ENCODE measurements around the gene FBXL17. TPM values are rescaled to one million over a fixed set of nuclear protein-coding genes. Genes with fewer than 3 reads are reported as not detected.

Gene FBXL17
- total and polyA plus RNA-seq, 5 donors from 2014 or later = 3.8 to 27.7 (median 6.4) TPM

GRCh38 chr5:108371263-108371662, 10.6 kb downstream of the FBXL17 start:
- H3K27ac ChIP-seq (ENCODE audit: insufficient read depth, low read length, poor library complexity, severe bottlenecking) = no peak overlapping the region
- no peaks in the 10 kb centered on the region for H3K4me1 ChIP-seq (ENCODE audit: control insufficient read depth, insufficient read depth, low read length, poor library complexity, severe bottlenecking)
- no peak overlapping the region for H3K4me3 ChIP-seq (ENCODE audit: low read depth, low read length)
- H3K36me3 ChIP-seq (ENCODE audit: control insufficient read depth, insufficient read depth, low read length) = no peaks in the 10 kb centered on the region
- Mint-ChIP-seq H3K9me3 (peaks cover 5 to 31% (median 13%) of the 10 kb centered on the region in 7 donors), H3K27ac (no peak overlapping the region), H3K4me3 (no peak overlapping the region), H3K36me3 (peaks cover 40% of the 10 kb centered on the region), H3K4me1 (peaks cover 22 to 41% (median 23%) of the 10 kb centered on the region in 4 donors), H3K27me3 (no peaks in the 10 kb centered on the region)
- no peak for ATAC-seq (ENCODE audit: low read depth in 2 of 2)
- H3K27me3 ChIP-seq (ENCODE audit: control insufficient read depth, insufficient read depth, low read length) = no peaks in the 10 kb centered on the region
- H3K9me3 ChIP-seq (ENCODE audit: control insufficient read depth in 2 of 2, low read length in 2 of 2) = peaks cover 17 to 21% of the 10 kb centered on the region in 2 experiments
- DNase-seq = no peak

- Histone ChIP-seq H3K4me3 (ENCODE audit: low read depth, low read length) (no peak overlapping the region), H3K27me3 (ENCODE audit: control insufficient read depth, insufficient read depth, low read length) (no peaks in the 10 kb centered on the region), H3K36me3 (ENCODE audit: control insufficient read depth, insufficient read depth, low read length) (peaks cover 12% of the 10 kb centered on the region), H3K9me3 (ENCODE audit: control insufficient read depth in 2 of 2, low read length in 2 of 2) (peaks cover 5 to 9% of the 10 kb centered on the region in 2 experiments), H3K4me1 (ENCODE audit: control insufficient read depth, insufficient read depth, low read length, poor library complexity, severe bottlenecking) (no peaks in the 10 kb centered on the region), H3K27ac (ENCODE audit: insufficient read depth, low read length, poor library complexity, severe bottlenecking) (no peak overlapping the region)
- no peaks in the 10 kb centered on the region for H3K27me3 Mint-ChIP-seq
- peaks cover 22 to 41% (median 25%) of the 10 kb centered on the region in 4 donors for H3K4me1 Mint-ChIP-seq
- peaks cover 0 to 13% (median 2%) of the 10 kb centered on the region in 7 donors for H3K9me3 Mint-ChIP-seq
- H3K4me3 Mint-ChIP-seq = no peak overlapping the region
- no peak for DNase-seq
- ATAC-seq (ENCODE audit: low read depth in 2 of 2) = no peak
- H3K27ac Mint-ChIP-seq = peak overlapping the region in 1 of 3 donors; percentile 76
- peaks cover 33% of the 10 kb centered on the region for H3K36me3 Mint-ChIP-seq
Observed at GRCh38 chr5:108369167-108369566, 12.7 kb downstream of the FBXL17 start.

GRCh38 chr5:108367679-108368334, 14.1 kb downstream of the FBXL17 start:
- H3K4me1 Mint-ChIP-seq = peaks cover 22 to 41% (median 25%) of the 10 kb centered on the region in 4 donors
- H3K4me3 Mint-ChIP-seq = no peak overlapping the region
- Histone ChIP-seq H3K27ac (ENCODE audit: insufficient read depth, low read length, poor library complexity, severe bottlenecking) (no peak overlapping the region), H3K27me3 (ENCODE audit: control insufficient read depth, insufficient read depth, low read length) (no peaks in the 10 kb centered on the region), H3K4me3 (ENCODE audit: low read depth, low read length) (no peak overlapping the region), H3K4me1 (ENCODE audit: control insufficient read depth, insufficient read depth, low read length, poor library complexity, severe bottlenecking) (no peaks in the 10 kb centered on the region), H3K9me3 (ENCODE audit: control insufficient read depth in 2 of 2, low read length in 2 of 2) (no peaks in the 10 kb centered on the region), H3K36me3 (ENCODE audit: control insufficient read depth, insufficient read depth, low read length) (peaks cover 21% of the 10 kb centered on the region)
- DNase-seq = no peak
- no peak overlapping the region for H3K27ac Mint-ChIP-seq
- no peaks in the 10 kb centered on the region for H3K27me3 Mint-ChIP-seq
- peaks cover 0 to 5% (median 0%) of the 10 kb centered on the region in 7 donors for H3K9me3 Mint-ChIP-seq
- H3K36me3 Mint-ChIP-seq = peaks cover 32% of the 10 kb centered on the region
- ATAC-seq (ENCODE audit: low read depth in 2 of 2) = no peak

- H3K9me3 Mint-ChIP-seq = peaks cover 0 to 2% (median 0%) of the 10 kb centered on the region in 7 donors
Observed at GRCh38 chr5:108366500-108366899, 15.4 kb downstream of the FBXL17 start.

GRCh38 chr5:108361771-108362170, 20.1 kb downstream of the FBXL17 start:
- no peaks in the 10 kb centered on the region for H3K27me3 ChIP-seq (ENCODE audit: control insufficient read depth, insufficient read depth, low read length)
- peaks cover 24% of the 10 kb centered on the region for H3K36me3 ChIP-seq (ENCODE audit: control insufficient read depth, insufficient read depth, low read length)
- Mint-ChIP-seq H3K27me3 (no peaks in the 10 kb centered on the region), H3K36me3 (peaks cover 21% of the 10 kb centered on the region), H3K9me3 (peaks cover 0 to 1% (median 0%) of the 10 kb centered on the region in 7 donors), H3K27ac (no peak overlapping the region), H3K4me1 (peaks cover 5 to 28% (median 13%) of the 10 kb centered on the region in 4 donors), H3K4me3 (no peak overlapping the region)
- ATAC-seq (ENCODE audit: low read depth in 2 of 2) = no peak
- no peaks in the 10 kb centered on the region for H3K9me3 ChIP-seq (ENCODE audit: control insufficient read depth in 2 of 2, low read length in 2 of 2)
- H3K4me1 ChIP-seq (ENCODE audit: control insufficient read depth, insufficient read depth, low read length, poor library complexity, severe bottlenecking) = no peaks in the 10 kb centered on the region
- H3K4me3 ChIP-seq (ENCODE audit: low read depth, low read length) = no peak overlapping the region
- no peak for DNase-seq
- H3K27ac ChIP-seq (ENCODE audit: insufficient read depth, low read length, poor library complexity, severe bottlenecking) = no peak overlapping the region

More at GRCh38 chr5:108366500-108366899, 15.4 kb downstream of the FBXL17 start:
- no peaks in the 10 kb centered on the region for H3K27me3 Mint-ChIP-seq
- H3K4me3 Mint-ChIP-seq = no peak overlapping the region
- Histone ChIP-seq H3K4me3 (ENCODE audit: low read depth, low read length) (no peak overlapping the region), H3K4me1 (ENCODE audit: control insufficient read depth, insufficient read depth, low read length, poor library complexity, severe bottlenecking) (no peaks in the 10 kb centered on the region), H3K27ac (ENCODE audit: insufficient read depth, low read length, poor library complexity, severe bottlenecking) (no peak overlapping the region), H3K9me3 (ENCODE audit: control insufficient read depth in 2 of 2, low read length in 2 of 2) (no peaks in the 10 kb centered on the region), H3K27me3 (ENCODE audit: control insufficient read depth, insufficient read depth, low read length) (no peaks in the 10 kb centered on the region), H3K36me3 (ENCODE audit: control insufficient read depth, insufficient read depth, low read length) (peaks cover 24% of the 10 kb centered on the region)
- no peak overlapping the region for H3K27ac Mint-ChIP-seq
- DNase-seq (no peak), ATAC-seq (ENCODE audit: low read depth in 2 of 2) (no peak)
- peaks cover 15 to 32% (median 18%) of the 10 kb centered on the region in 4 donors for H3K4me1 Mint-ChIP-seq
- peaks cover 25% of the 10 kb centered on the region for H3K36me3 Mint-ChIP-seq

- Histone ChIP-seq H3K36me3 (ENCODE audit: control insufficient read depth, insufficient read depth, low read length) (peaks cover 24% of the 10 kb centered on the region), H3K9me3 (ENCODE audit: control insufficient read depth in 2 of 2, low read length in 2 of 2) (no peaks in the 10 kb centered on the region), H3K27ac (ENCODE audit: insufficient read depth, low read length, poor library complexity, severe bottlenecking) (no peak overlapping the region), H3K4me3 (ENCODE audit: low read depth, low read length) (no peak overlapping the region), H3K27me3 (ENCODE audit: control insufficient read depth, insufficient read depth, low read length) (no peaks in the 10 kb centered on the region), H3K4me1 (ENCODE audit: control insufficient read depth, insufficient read depth, low read length, poor library complexity, severe bottlenecking) (no peaks in the 10 kb centered on the region)
- Mint-ChIP-seq H3K27ac (peak overlapping the region in 1 of 3 donors; percentile 32), H3K27me3 (no peaks in the 10 kb centered on the region), H3K4me3 (no peak overlapping the region), H3K4me1 (peaks cover 5 to 29% (median 12%) of the 10 kb centered on the region in 4 donors), H3K36me3 (peaks cover 20% of the 10 kb centered on the region), H3K9me3 (peaks cover 0 to 1% (median 0%) of the 10 kb centered on the region in 7 donors)
- no peak for ATAC-seq (ENCODE audit: low read depth in 2 of 2)
- DNase-seq = no peak
Observed at GRCh38 chr5:108361239-108361638, 20.7 kb downstream of the FBXL17 start.

GRCh38 chr5:108360280-108360679, 21.6 kb downstream of the FBXL17 start:
- H3K4me3 Mint-ChIP-seq = no peak overlapping the region
- H3K27ac Mint-ChIP-seq = no peak overlapping the region
- H3K9me3 ChIP-seq (ENCODE audit: control insufficient read depth in 2 of 2, low read length in 2 of 2) = no peaks in the 10 kb centered on the region
- no peak for ATAC-seq (ENCODE audit: low read depth in 2 of 2)
- peaks cover 20% of the 10 kb centered on the region for H3K36me3 ChIP-seq (ENCODE audit: control insufficient read depth, insufficient read depth, low read length)
- H3K27me3 Mint-ChIP-seq = no peaks in the 10 kb centered on the region
- no peak overlapping the region for H3K4me3 ChIP-seq (ENCODE audit: low read depth, low read length)
- H3K4me1 ChIP-seq (ENCODE audit: control insufficient read depth, insufficient read depth, low read length, poor library complexity, severe bottlenecking) = no peaks in the 10 kb centered on the region
- peaks cover 5 to 31% (median 12%) of the 10 kb centered on the region in 4 donors for H3K4me1 Mint-ChIP-seq
- H3K9me3 Mint-ChIP-seq = peaks cover 0 to 1% (median 0%) of the 10 kb centered on the region in 7 donors
- DNase-seq = no peak
- H3K27me3 ChIP-seq (ENCODE audit: control insufficient read depth, insufficient read depth, low read length) = no peaks in the 10 kb centered on the region
- H3K36me3 Mint-ChIP-seq = peaks cover 13% of the 10 kb centered on the region
- H3K27ac ChIP-seq (ENCODE audit: insufficient read depth, low read length, poor library complexity, severe bottlenecking) = no peak overlapping the region

GRCh38 chr5:108356286-108356685, 25.6 kb downstream of the FBXL17 start:
- H3K27me3 Mint-ChIP-seq = no peaks in the 10 kb centered on the region

More at GRCh38 chr5:108356286-108356685, 25.6 kb downstream of the FBXL17 start:
- H3K4me3 Mint-ChIP-seq = no peak overlapping the region
- no peaks in the 10 kb centered on the region for H3K4me1 ChIP-seq (ENCODE audit: control insufficient read depth, insufficient read depth, low read length, poor library complexity, severe bottlenecking)
- H3K27ac ChIP-seq (ENCODE audit: insufficient read depth, low read length, poor library complexity, severe bottlenecking) = no peak overlapping the region
- ATAC-seq (ENCODE audit: low read depth in 2 of 2) (no peak), DNase-seq (no peak)
- H3K36me3 ChIP-seq (ENCODE audit: control insufficient read depth, insufficient read depth, low read length) = peaks cover 3% of the 10 kb centered on the region
- no peaks in the 10 kb centered on the region for H3K27me3 ChIP-seq (ENCODE audit: control insufficient read depth, insufficient read depth, low read length)
- peaks cover 6 to 35% (median 16%) of the 10 kb centered on the region in 4 donors for H3K4me1 Mint-ChIP-seq
- H3K9me3 Mint-ChIP-seq = peaks cover 0 to 1% (median 0%) of the 10 kb centered on the region in 7 donors
- no peak overlapping the region for H3K4me3 ChIP-seq (ENCODE audit: low read depth, low read length)
- no peaks in the 10 kb centered on the region for H3K9me3 ChIP-seq (ENCODE audit: control insufficient read depth in 2 of 2, low read length in 2 of 2)
- H3K36me3 Mint-ChIP-seq = peaks cover 10% of the 10 kb centered on the region
- H3K27ac Mint-ChIP-seq = no peak overlapping the region

Data from CD4-positive, CD25-positive, alpha-beta regulatory T cell (primary cell).